CD14-positive monocyte (primary cell): Measurements from ENCODE around the gene LY86. TPM values are rescaled to one million over a fixed set of nuclear protein-coding genes. Genes with fewer than 3 reads are reported as not detected.

ENCODE experiments used
- DNase-seq, 3 donors: peaks; one replicate each; pipeline ENCODE4 v3.0.0-alpha.2; 2011 to 2022
- H2AFZ ChIP-seq: 2 replicates; pipeline ENCODE4 v1.6.0; 2012; ENCODE audit warnings: mild to moderate bottlenecking, low read depth, low read length, inconsistent platforms; ENCODE audit not compliant: insufficient read depth, poor library complexity, severe bottlenecking
- H3K27ac ChIP-seq, 2 donors: 1 replicate in 1 of 2; 2 replicates in 1 of 2; pipeline ENCODE4 v1.5.1; 2012 to 2013; ENCODE audit warnings: low read length in 2 of 2, control low read depth in 1 of 2, inconsistent platforms in 1 of 2, low read depth in 1 of 2, mild to moderate bottlenecking in 1 of 2
- H3K27me3 ChIP-seq, 2 donors: one replicate each; pipeline versions ENCODE4 v1.6.0 to v1.6.1; 2011 to 2013; ENCODE audit warnings: low read length in 2 of 2; ENCODE audit not compliant: control insufficient read depth in 2 of 2, insufficient read depth in 2 of 2
- H3K36me3 ChIP-seq, 2 donors: replicated peaks in 1 of 2; 1 replicate in 1 of 2; 2 replicates in 1 of 2; pipeline versions ENCODE4 v1.5.1 to v1.6.1; 2012 to 2013; ENCODE audit warnings: low read length in 2 of 2, control low read depth in 1 of 2, inconsistent platforms in 1 of 2, mild to moderate bottlenecking in 1 of 2; ENCODE audit not compliant: insufficient read depth in 2 of 2, control insufficient read depth in 1 of 2
- H3K4me1 ChIP-seq, 2 donors: 1 replicate in 1 of 2; 2 replicates in 1 of 2; pipeline versions ENCODE4 v1.5.1 to v1.6.1; 2012 to 2013; ENCODE audit warnings: low read length in 2 of 2, control low read depth in 1 of 2, inconsistent platforms in 1 of 2, mild to moderate bottlenecking in 1 of 2, moderate library complexity in 1 of 2; ENCODE audit not compliant: insufficient read depth in 2 of 2, control insufficient read depth in 1 of 2
- H3K4me2 ChIP-seq: replicated peaks from 2 replicates; pipeline ENCODE3; 2012; ENCODE audit warnings: low read length, moderate library complexity, mild to moderate bottlenecking; ENCODE audit not compliant: poor library complexity, severe bottlenecking; ENCODE audit errors: extremely low read depth
- H3K4me3 ChIP-seq, 3 experiments: fragments of 200-600 bp in 1 of 3; sonication (generic) in 1 of 3; replicated peaks in 1 of 3; 1 replicate in 2 of 3; 2 replicates in 1 of 3; pipeline ENCODE4 v1.5.1; 2011 to 2013; ENCODE audit warnings: low read length in 3 of 3, mild to moderate bottlenecking in 3 of 3, control low read depth in 2 of 3, low read depth in 2 of 3, inconsistent platforms in 1 of 3, moderate library complexity in 1 of 3
- H3K79me2 ChIP-seq: 2 replicates; pipeline ENCODE4 v1.6.0; 2012; ENCODE audit warnings: mild to moderate bottlenecking, control low read depth, inconsistent platforms, low read length, moderate library complexity; ENCODE audit not compliant: insufficient read depth
- H3K9ac ChIP-seq: 2 replicates; pipeline ENCODE4 v1.6.0; 2017; ENCODE audit warnings: low read length, mild to moderate bottlenecking; ENCODE audit not compliant: insufficient read depth, poor library complexity, severe bottlenecking
- H3K9me3 ChIP-seq, 2 donors: replicated peaks in 1 of 2; 1 replicate in 1 of 2; 2 replicates in 1 of 2; pipeline versions ENCODE4 v1.5.1 to v1.6.1; 2012 to 2013; ENCODE audit warnings: low read length in 2 of 2, control low read depth in 1 of 2; ENCODE audit not compliant: control insufficient read depth in 1 of 2, insufficient read depth in 1 of 2
- H4K20me1 ChIP-seq: 2 replicates; pipeline ENCODE4 v1.6.0; 2012; ENCODE audit warnings: mild to moderate bottlenecking, low read length, control low read depth, moderate library complexity; ENCODE audit not compliant: insufficient read depth
- H3K27ac Mint-ChIP-seq, 7 donors: one replicate each; pipeline ENCODE4 v1.8.0; 2020; ENCODE audit warnings: mild to moderate bottlenecking in 7 of 7, mixed read lengths in 7 of 7, moderate library complexity in 6 of 7, inconsistent platforms in 2 of 7
- H3K27me3 Mint-ChIP-seq, 3 donors: one replicate each; pipeline ENCODE4 v1.8.0; 2021 to 2022; ENCODE audit warnings: low read depth in 3 of 3, mild to moderate bottlenecking in 3 of 3, mixed read lengths in 3 of 3, moderate library complexity in 3 of 3, inconsistent platforms in 1 of 3
- H3K36me3 Mint-ChIP-seq, 2 donors: one replicate each; pipeline ENCODE4 v1.8.0; 2020; ENCODE audit warnings: mixed read lengths in 2 of 2, inconsistent platforms in 1 of 2, mild to moderate bottlenecking in 1 of 2
- H3K4me1 Mint-ChIP-seq: one replicate; pipeline ENCODE4 v1.8.0; 2020; ENCODE audit warnings: mild to moderate bottlenecking, mixed read lengths
- H3K4me3 Mint-ChIP-seq, 2 donors: one replicate each; pipeline ENCODE4 v1.8.0; 2020; ENCODE audit warnings: mild to moderate bottlenecking in 2 of 2, mixed read lengths in 2 of 2, moderate library complexity in 1 of 2
- H3K9me3 Mint-ChIP-seq, 7 donors: one replicate each; pipeline ENCODE4 v1.8.0; 2020 to 2022; ENCODE audit warnings: mixed read lengths in 7 of 7, mild to moderate bottlenecking in 6 of 7, moderate library complexity in 6 of 7, inconsistent platforms in 2 of 7
- CTCF ChIP-seq: fragments of 200-600 bp; IDR thresholded peaks from one replicate; pipeline ENCODE4 v1.8.0; 2022; ENCODE audit warnings: antibody characterized with exemption, mild to moderate bottlenecking
- WGBS: methylation state at CpG from one replicate; pipeline ENCODE4 v1.1.5; 2013; ENCODE audit warnings: missing lambda C conversion rate; ENCODE audit not compliant: insufficient coverage; 5-methylcytosine and 5-hydroxymethylcytosine counted together
- intact Hi-C, 2 donors: fragments of 100-400 bp; cut with micrococcal nuclease; formaldehyde crosslinking; loops; one replicate each; pipeline versions ENCODE4 v1.15.0 to v1.15.1; 2023
- polyA plus RNA-seq, 3 donors: library from polyadenylated mRNA; depleted of rRNA in 1 of 3; unstranded in 2 of 3; stranded (reverse) in 1 of 3; fragments of 300-500 nt in 2 of 3; fragments of >200 nt in 1 of 3; fragmentation: Illumina TruSeq in 2 of 3; gene quantifications; 1 replicate in 2 of 3; 2 replicates in 1 of 3; pipeline ENCODE4 v1.2.3, GENCODE V29; 2012 to 2021

Gene LY86
- polyA plus RNA-seq, 3 donors = 166 to 609 (median 454) TPM

GRCh38 chr6:6655805-6656251 is 67.3 kb downstream of the LY86 start:
- H3K4me3 ChIP-seq = no peak overlapping the region
- TF ChIP-seq CTCF = no peak
- Mint-ChIP-seq H3K4me3 (no peak overlapping the region), H3K36me3 (peaks cover 38 to 46% of the 10 kb centered on the region in 2 donors), H3K27me3 (peaks cover 0 to 2% (median 0%) of the 10 kb centered on the region in 3 donors), H3K9me3 (peaks cover 0 to 2% (median 0%) of the 10 kb centered on the region in 7 donors), H3K4me1 (peaks cover 52% of the 10 kb centered on the region), H3K27ac (no peak overlapping the region)
- H3K9ac ChIP-seq = no peak overlapping the region
- no peak overlapping the region for H3K27ac ChIP-seq
- no peaks in the 10 kb centered on the region for H3K27me3 ChIP-seq
- no peaks in the 10 kb centered on the region for H3K9me3 ChIP-seq
- no peak for DNase-seq
- H3K4me1 ChIP-seq = peaks cover 33 to 38% of the 10 kb centered on the region in 2 donors
- peaks cover 30 to 50% of the 10 kb centered on the region in 2 donors for H3K36me3 ChIP-seq
- WGBS = 85% methylated on average over 5 of the region's 9 CpGs
- no peak overlapping the region for H2AFZ ChIP-seq
- H4K20me1 ChIP-seq = no peaks in the 10 kb centered on the region
- H3K79me2 ChIP-seq = no peaks in the 10 kb centered on the region
- intact Hi-C loops = no loop called here
- H3K4me2 ChIP-seq = no peak overlapping the region

GRCh38 chr6:6656287-6656686 is 67.8 kb downstream of the LY86 start:
- H3K4me1 Mint-ChIP-seq = peaks cover 55% of the 10 kb centered on the region
- Histone ChIP-seq H3K79me2 (no peaks in the 10 kb centered on the region), H4K20me1 (no peaks in the 10 kb centered on the region), H3K4me2 (no peak overlapping the region), H3K9ac (no peak overlapping the region), H3K36me3 (peaks cover 27 to 45% of the 10 kb centered on the region in 2 donors), H3K4me1 (peaks cover 37 to 43% of the 10 kb centered on the region in 2 donors), H3K27ac (no peak overlapping the region), H3K4me3 (no peak overlapping the region), H2AFZ (no peak overlapping the region), H3K27me3 (no peaks in the 10 kb centered on the region), H3K9me3 (no peaks in the 10 kb centered on the region)
- H3K9me3 Mint-ChIP-seq = peaks cover 0 to 2% (median 0%) of the 10 kb centered on the region in 7 donors
- whole genome bisulfite sequencing = no CpG with 5 or more reads among the region's 3 CpGs
- peaks cover 0 to 2% (median 0%) of the 10 kb centered on the region in 3 donors for H3K27me3 Mint-ChIP-seq
- peaks cover 36 to 44% of the 10 kb centered on the region in 2 donors for H3K36me3 Mint-ChIP-seq
- no peak overlapping the region for H3K27ac Mint-ChIP-seq
- intact Hi-C loops = no loop called here
- DNase-seq = no peak
- no peak for TF ChIP-seq CTCF
- no peak overlapping the region for H3K4me3 Mint-ChIP-seq
